NCI-H2029 (cell line): ENCODE data around the gene LTF.
A peak's percentile ranks its signal among the peaks of the same experiment; 100 is the strongest.
"Not testable (repeated sequence)": the region's sequence is repeated elsewhere in the genome, so short reads cannot be mapped to it uniquely, and the experiment has no call there.

Experiments
- DNase-seq: peaks from one replicate; lab custom pipeline; 2025; lab: John Stamatoyannopoulos, UW

Gene LTF

GRCh38 chr3:46412786-46413298 is 51.9 kb downstream of the LTF start:
- DNase-seq, result peak; percentile 35

- DNase-seq, result no peak
Observed at GRCh38 chr3:46411271-46411670, 53.4 kb downstream of the LTF start.

- DNase-seq, result no peak
Observed at GRCh38 chr3:46410669-46411068, 54.0 kb downstream of the LTF start.

- DNase-seq, result no peak
Observed at GRCh38 chr3:46409739-46410489, 54.8 kb downstream of the LTF start.

GRCh38 chr3:46408853-46409252 is 55.9 kb downstream of the LTF start:
- DNase-seq, result no peak

GRCh38 chr3:46407970-46408369 is 56.7 kb downstream of the LTF start:
- DNase-seq, result no peak

GRCh38 chr3:46406788-46407611 is 57.7 kb downstream of the LTF start, which contains the start of the genes CCR5AS and CCRL2:
Gene CCR5AS (minus strand): TSS chr3:46407066.
Gene CCRL2 (plus strand): TSS chr3:46407259. CDS start chr3:46408080, 821 bp downstream.
- DNase-seq, result no peak

GRCh38 chr3:46406443-46406787 is 58.3 kb downstream of the LTF start:
- no peak for DNase-seq

- peak; percentile 45 for DNase-seq
Observed at GRCh38 chr3:46405301-46406019, 59.2 kb downstream of the LTF start.

- DNase-seq, result not testable (repeated sequence)
Observed at GRCh38 chr3:46402902-46403301, 61.8 kb downstream of the LTF start.

- DNase-seq, result no peak
Observed at GRCh38 chr3:46401579-46401978, 63.1 kb downstream of the LTF start.

- DNase-seq, result no peak
Observed at GRCh38 chr3:46400846-46401245, 63.9 kb downstream of the LTF start.

GRCh38 chr3:46400000-46400734 is 64.5 kb downstream of the LTF start:
- no peak for DNase-seq

GRCh38 chr3:46399557-46399956 is 65.1 kb downstream of the LTF start:
- DNase-seq, result no peak

- no peak for DNase-seq
Observed at GRCh38 chr3:46399098-46399497, 65.6 kb downstream of the LTF start.

GRCh38 chr3:46398186-46398955 is 66.3 kb downstream of the LTF start:
- DNase-seq, result no peak

- no peak for DNase-seq
Observed at GRCh38 chr3:46397111-46397510, 67.6 kb downstream of the LTF start.

- no peak for DNase-seq
Observed at GRCh38 chr3:46395766-46396530, 68.8 kb downstream of the LTF start.

- no peak for DNase-seq
Observed at GRCh38 chr3:46395210-46395661, 69.5 kb downstream of the LTF start.
